NCI-H82 (cell line): Measurements from ENCODE around the gene TPST1.
"Not testable (repeated sequence)": the region's sequence is repeated elsewhere in the genome, so short reads cannot be mapped to it uniquely, and the experiment has no call there.

ENCODE experiments used
- DNase-seq: peaks from one replicate; lab custom pipeline; 2025; lab: John Stamatoyannopoulos, UW

Gene TPST1

DNA sequence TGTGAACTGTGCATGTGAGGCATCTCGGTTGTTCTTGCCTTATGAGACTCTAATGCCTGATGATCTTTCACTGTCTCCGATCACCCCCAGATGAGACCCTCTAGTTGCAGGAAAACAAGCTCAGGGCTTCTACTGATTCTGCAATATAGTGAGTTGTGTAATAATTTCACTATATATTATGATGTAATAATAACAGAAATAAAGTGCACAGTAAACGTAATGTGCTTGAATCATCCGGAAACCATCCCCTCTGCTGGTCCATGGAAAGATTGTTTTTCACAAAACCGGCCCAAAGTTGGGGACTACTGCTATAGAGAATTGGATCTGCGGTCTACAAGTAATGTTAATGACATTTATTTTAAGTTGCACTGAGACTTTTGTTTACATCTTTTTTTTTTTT, 126.7 kb downstream of the TPST1 start:
- no peak for DNase-seq

DNA sequence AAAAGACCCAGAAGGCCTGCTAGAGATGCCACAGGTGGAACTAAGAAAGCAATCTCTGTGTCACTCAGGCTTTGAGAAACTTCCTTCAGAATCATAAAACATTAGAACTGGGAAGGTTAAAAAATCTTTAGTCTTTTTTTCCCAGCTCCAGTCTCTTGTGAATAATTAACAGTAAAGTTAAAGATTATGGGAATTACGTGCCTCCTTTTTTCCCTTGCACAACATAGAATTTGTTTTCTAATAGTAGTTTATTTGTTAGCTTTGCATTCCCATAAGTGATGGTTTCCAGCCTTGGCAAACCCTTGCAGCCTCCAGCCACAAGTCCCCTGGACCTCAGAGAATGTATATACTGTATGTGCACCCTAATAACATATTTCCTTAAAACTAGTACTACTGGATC, 128.3 kb downstream of the TPST1 start:
- DNase-seq = no peak

DNA sequence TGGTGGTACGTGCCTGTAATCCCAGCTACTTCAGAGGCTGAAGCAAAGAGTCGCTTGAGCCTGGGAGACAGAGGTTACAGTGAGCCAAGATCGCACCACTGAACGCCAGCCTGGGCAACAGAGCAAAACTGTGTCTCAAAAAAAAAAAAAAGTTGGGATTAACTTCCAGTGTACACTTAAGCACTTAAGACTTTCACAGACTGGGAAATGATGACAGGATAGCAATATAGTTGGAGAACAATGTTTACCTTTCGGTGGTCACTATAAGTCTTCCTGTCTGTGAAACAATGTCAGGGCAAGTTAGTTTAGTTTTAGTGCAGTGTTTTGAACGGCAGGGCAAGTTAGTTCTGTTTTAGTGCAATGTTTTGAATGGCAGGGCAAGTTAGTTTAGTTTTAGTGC, 130.2 kb downstream of the TPST1 start:
- DNase-seq = no peak

DNA sequence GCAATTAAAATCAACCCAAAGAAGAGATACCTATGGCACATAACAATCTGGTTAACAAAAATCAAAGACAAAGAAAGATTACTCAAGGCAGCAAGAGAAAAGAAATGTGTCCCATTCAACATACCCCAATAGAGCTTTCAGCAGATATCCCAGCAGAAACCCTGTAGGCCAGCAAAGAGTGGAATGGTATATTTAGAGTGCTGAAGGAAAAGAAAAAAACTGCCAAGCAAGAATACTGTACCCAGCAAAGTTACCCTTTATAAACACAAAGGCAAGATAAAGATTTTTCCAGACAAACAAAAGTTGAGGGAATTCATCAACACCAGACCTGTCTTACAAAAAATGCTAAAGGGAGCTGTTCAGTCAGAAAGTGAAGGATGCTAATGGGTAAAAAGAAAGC, 131.6 kb downstream of the TPST1 start:
- no peak for DNase-seq

DNA sequence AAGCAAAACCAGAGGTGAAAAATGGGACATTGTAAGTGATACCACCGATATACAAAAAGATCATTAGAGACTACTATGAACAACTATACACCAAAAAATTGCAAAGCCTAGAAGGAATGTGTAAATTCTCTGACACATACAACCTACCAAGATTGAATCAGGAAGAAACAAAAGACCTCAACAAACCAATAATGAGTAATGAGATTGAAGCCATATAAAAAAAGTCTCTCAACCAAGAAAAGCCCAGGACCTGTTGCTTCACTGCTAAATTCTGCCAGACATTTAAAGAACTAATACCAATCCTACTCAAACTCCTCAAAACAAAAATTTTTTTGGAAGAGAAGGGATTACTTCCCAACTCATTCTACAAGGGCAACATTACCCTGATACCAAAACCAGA, 134.0 kb downstream of the TPST1 start:
- no peak for DNase-seq

DNA sequence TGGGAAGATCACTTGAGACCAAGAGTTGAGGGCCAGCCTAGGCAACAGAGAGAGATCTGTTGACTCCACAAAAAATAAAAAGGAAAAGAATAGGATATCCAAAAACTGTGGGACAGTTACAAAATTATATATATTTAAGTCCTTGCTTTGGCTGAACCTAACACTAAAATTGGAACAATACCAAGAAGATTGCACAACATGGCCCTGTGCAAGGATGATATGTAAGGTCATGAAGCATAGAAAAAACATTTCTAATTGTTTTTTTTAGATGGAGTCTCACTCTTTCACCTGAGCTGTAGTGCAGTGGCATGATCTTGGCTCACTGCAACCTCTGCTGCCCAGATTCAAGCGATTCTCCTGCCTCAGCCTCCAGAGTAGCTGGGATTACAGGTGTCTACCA, 139.0 kb downstream of the TPST1 start:
- DNase-seq = no peak

DNA sequence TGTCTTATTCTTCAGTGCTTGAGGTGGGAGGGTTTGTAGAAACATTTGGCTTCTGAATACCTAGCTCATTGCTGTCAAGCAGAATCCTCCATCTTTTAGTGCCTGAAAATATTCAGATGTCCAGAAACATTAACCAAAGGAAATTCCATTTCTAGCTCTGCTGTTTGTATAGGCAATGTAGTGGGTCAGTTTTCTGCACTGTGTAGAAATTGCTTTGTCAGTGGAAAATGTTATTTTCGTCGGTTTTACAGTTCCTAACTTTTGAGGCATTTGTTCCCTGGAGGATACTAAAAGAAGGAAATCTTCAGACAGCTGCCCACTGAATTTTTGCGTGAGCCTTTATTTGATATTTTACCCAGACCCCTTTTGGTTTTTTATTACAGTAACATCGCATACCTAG, 143.4 kb downstream of the TPST1 start:
- DNase-seq = no peak

DNA sequence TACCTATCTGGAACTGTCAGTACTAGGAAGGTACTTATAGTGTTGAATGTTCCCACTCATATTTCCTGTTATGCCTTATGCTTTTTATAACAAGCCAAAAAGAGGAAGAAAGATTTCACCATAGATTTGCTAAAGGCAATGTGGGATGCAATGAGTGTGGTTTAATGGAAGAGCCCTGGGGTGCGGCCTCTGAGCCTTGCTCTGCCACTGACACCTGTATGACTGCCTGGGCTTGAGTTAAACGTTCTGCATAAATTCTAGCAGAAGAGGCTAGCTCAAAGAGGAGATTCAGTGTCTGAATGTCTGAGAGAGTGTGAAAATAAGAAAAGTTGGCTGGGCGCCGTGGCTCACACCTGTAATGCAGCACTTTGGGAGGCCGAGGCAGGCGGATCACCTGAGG, 143.8 kb downstream of the TPST1 start:
- DNase-seq = no peak

DNA sequence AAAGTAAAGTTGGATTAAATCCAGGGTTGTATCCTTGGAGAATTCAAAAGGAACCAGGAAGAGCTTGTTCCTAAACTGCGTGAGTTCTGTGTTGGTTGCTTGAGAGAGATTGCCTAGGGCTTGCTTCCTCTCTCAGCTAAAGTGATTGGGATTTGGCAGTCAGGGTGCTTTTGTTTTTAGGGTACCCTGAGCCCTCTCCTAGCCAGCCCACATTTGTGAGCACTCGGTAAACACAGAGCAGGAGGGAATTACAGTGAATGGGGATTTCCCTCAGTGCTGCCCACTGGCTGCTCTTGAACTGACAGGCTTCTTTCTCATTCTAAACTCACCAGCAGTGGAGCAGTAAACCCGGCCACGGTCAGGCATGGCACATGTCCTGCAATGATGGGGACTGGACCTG, 146.9 kb downstream of the TPST1 start:
- DNase-seq = peak; percentile 28

DNA sequence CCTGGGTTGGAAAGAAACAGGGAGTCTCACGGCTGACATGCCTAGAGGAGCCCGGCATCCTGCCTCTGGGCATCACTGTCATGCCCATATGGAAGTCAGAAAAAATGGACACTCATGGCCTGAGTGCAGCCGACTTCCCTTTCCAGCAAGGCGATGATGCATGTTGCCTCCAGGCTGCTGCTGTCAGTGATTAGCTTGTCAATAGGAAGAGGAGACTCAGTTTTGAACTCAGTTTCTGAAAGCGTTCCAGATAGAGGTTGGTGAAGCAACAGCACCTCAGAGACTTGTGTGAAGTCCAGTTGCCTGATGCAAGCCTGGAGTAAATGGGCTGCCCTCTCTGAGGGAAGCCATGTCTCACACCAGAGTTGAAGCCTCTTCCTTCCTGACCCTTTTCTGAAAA, 148.4 kb downstream of the TPST1 start:
- DNase-seq = no peak

DNA sequence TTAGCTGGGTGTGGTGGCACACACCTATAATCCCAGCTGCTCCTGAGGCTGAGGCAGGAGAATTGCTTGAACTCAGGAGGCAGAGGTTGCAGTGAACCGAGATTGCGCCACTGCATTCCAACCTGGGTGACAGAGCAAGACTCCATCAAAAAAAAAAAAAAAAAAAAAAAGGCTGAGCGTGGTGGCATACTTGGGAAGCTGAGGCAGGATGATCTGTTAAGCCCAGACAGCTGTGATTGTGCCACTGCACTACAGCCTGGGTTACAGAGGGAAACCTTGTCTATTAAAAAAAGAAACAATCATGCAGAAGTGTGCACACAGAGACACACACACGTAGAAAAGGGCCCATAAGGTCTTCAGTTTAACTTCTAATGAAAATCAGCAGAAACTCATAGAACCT, 150.6 kb downstream of the TPST1 start:
- no peak for DNase-seq

DNA sequence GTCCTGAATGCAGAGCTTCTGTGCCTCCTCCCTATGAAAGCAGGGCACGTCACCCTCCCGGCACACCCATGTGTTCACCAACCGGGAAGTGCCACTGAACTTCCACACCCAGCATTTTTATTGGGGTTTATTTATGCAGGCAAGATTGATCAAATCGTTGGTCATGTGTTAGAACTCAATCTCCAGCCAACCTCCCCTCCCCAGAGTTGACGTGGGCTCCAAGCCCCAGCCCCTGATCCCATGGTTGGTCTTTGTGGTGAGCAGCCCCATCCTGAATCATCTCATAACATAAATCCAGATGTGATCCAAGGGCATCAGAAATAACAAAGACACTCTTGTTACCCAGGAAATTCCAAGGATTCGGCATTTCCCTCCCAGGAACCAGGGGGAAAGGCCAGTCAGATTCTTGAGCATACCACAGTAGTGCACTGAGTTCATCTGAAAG, 151.2 kb downstream of the TPST1 start:
- DNase-seq = no peak

DNA sequence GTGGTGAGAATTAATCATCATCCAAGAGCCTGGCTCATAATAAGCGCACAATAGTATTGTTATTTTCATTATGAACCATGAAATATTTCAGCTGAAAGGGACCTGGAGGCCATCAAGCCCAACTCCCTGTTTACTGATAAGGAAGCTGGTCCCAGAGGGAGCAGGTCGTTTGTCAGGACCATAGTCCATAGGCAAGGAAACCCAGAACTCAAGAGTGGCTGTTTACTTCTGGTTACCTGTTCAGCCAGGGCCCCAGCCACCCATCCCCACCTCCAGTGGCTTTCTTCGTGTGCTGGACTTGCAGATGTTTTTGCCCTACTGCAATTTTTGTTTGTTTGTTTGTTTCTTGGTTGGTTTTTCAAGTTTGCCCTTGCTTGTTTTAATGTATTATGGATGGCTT, 152.0 kb downstream of the TPST1 start:
- DNase-seq = no peak

DNA sequence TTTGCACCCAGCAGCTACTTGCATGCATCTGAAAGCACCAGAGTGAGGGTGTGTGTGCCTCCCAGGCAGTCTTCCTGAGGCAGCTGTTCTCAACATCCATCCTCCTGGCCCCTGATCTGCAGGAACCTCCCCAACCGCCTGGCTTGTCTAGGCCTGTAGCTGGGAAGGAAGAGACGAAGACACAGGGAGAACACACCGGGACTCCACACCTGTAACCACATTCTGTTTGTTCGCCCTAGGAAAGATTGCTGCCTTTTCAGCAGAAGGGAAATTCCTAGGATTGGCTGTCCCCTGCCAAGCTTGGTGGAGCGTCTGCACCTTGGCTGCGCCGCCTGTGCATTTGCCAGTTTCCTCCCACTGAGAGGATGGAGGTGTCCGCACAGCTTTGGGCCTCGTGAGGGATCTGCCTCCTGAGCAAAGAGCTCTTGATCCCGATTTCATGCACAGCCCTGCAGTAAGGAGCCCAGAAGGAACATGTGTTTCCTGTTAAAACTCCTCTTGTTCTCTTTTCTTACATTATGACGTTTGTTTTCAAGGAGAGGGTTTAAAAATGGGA, 154.6 kb downstream of the TPST1 start:
- DNase-seq = no peak

DNA sequence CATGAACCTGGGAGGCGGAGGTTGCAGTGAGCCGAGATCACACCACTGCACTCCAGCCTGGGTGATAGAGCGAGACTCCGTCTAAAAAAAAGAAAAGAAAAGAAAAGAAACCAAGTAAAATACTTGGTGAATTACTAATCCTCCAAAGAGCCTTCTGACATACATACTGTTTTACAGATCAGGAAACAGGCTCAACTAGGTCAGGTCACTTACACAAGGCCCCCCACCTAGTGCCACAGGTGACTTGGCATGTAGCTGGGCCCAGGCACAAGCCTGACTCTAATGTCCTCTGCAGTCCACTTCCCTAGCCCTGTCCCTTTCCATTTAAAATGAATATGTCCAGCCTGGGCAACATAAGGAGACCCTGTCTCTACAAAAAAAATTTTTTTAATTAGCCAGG, 157.0 kb downstream of the TPST1 start:
- no peak for DNase-seq

DNA sequence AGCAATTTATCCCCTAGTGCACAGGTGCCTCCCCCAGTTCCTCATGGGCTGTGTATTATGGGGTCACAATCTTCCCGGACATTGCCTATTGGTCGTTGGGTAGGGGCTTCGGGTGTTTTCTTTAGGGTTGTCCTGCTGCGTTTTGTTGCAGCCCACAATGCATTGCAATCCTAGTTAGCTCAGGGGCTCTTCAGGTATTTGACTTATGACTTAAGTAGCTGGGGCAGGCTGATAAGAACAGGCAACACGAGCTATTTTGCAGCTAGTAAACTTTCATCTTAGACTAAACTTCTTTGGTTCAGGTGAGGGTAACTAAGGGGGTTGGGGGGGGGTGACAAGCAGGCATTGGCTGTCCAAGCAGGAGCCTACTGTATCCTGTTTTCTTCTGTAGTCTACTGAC, 158.5 kb downstream of the TPST1 start:
- DNase-seq = no peak

DNA sequence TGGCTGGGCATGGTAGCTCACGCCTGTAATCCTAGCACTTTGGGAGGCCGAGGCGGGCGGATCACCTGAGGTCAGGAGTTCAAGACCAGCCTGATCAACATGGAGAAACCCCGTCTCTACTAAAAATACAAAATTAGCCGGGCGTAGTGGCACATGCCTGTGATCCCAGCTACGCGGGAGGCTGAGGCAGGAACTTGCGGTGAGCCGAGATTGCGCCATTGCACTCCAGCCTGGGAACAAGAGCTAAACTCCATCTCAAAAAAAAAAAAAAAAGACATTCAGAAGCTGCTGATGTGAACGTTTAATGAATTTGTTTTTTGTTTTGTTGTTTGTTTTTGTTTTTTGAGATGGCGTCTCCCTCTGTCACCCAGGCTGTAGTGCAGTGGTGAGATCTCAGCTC, 159.9 kb downstream of the TPST1 start:
- not testable (repeated sequence) for DNase-seq

DNA sequence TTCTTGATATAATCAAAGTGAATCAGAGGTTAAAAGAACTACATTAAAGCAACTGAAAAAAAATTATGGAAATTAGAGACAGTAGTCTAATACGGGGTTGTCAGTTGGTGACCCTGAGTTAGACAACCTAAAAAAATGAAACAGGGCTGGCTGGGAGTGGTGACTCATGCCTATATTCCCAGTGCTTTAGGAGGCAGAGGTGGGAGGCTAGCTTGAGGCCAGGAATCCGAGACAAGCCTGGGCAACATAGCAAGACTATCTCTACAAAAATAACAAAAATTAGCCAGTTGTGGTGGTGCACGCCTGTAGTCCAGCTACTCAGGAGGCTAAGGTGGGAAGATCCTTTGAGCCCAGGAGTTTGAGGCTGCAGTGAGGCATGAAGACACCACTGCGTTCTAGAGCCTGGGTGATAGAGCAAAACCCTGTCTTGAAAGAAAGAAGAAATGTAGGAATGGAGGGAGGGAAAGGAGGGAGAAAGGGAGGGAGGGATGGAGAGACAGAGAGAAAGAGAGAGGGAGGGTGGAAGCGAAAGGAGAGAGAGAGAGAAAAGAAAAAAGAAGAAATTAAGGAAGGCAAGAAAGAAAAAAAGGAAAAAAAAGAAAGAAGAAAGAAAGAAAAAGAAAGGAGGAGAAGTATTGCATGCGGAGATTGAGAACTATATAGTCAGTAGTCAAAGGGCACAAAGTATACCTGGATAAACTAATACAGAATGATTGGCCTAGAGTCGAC, 166.1 kb downstream of the TPST1 start:
- DNase-seq = no peak

DNA sequence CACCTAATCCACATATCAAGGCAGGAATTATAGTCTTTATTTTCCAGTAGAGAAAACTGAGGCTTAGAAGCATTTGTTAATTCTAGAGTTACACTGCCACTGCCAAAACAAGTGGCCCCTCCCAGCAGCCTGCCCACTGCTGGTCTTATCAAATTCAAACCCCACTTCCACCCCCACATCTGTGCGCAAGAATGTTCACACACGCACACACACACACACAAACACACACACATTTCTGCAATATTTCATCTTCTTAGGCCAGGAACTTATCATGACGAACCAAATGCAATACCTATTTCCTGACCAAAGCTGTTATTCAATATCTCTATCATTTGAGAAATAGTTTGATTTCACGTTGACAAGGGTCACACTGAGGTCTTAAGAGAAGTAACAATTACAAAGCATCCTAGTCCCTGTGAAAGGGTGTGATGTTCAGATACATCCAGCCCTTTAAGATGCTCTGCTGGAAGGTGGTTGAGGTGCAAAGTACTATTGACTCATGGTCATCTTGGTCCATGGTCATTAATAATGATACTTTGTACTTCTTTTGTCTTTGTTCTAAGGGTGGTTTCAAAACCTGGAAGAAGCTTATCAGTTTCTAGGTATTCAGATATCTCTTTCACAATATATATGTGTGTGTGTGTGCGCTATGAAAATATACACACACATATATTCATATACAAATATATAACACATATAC, 169.2 kb downstream of the TPST1 start:
- DNase-seq = not testable (repeated sequence)

DNA sequence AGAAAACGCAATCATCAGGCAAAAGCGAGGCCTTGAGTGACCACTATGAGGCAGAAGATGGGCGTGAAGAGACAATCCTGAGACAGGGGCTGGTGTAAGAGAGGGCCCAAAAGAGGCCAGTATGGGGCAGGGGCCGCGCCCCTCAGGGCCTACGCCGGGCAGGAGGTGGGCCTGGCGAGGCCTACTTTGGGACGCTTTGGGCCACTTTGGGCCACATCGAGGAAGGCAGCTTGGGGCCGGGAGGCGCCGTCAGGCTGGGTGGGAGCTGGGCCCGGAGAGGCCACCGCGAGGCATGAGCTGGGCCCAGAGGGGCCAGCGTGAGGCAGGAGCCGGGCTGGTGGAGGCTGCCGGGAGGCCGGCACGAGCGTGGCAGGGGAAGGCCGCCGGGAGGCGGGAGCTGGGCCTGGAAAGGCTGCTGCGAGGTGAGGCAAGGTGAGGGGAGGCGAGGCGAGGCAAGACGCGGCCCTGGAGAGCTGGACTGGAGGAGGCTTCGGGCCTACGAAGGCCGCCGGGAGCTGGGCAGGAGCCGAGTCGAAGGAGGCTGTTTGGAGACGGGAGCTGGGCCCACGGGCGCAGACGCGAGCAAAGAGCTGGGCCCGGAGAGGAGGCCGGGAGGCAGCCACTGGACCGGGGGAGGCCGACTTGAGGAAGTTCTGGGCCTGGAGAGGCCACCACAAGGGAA, 171.3 kb downstream of the TPST1 start:
- no peak for DNase-seq

DNA sequence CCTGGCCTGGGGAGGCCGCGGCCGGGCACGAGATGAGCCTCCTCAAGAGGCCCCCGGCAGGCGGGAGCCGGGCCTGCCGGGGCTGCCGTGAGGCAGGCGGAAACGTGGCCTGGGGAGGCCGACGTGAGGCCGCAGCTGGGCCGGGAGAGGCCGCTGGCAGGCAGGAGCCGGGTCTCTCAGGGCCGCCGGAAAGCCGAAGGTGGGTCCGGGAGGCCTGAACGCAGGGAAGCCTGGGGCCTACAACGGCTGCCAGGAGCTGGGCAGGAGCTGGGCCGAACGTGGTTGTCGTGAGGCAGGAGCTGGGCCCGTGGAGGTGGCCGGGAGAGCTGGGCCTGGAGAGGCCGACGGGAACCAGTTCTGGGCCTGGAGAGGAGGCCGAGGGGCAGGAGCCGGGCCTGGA, 171.9 kb downstream of the TPST1 start:
- no peak for DNase-seq

DNA sequence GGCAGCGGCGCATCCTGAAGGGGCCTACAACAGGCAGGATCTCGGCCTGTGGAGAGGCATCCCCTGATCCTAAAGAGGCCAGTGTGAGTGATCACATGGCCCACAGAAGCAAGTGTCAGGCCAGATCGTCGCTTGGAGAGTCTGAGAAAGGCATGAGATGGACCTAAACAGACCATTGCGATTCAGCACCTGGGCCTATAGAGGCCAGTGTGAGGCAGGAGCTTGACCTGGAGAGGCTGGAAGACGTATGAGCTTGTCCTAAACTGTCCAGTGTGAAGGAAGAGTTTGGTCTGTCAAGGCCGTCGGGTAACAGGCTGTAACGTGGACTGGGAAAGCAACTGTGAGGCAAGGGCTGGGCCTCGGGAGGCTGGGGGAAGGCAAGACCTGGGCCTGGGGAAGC, 172.6 kb downstream of the TPST1 start:
- DNase-seq = no peak

DNA sequence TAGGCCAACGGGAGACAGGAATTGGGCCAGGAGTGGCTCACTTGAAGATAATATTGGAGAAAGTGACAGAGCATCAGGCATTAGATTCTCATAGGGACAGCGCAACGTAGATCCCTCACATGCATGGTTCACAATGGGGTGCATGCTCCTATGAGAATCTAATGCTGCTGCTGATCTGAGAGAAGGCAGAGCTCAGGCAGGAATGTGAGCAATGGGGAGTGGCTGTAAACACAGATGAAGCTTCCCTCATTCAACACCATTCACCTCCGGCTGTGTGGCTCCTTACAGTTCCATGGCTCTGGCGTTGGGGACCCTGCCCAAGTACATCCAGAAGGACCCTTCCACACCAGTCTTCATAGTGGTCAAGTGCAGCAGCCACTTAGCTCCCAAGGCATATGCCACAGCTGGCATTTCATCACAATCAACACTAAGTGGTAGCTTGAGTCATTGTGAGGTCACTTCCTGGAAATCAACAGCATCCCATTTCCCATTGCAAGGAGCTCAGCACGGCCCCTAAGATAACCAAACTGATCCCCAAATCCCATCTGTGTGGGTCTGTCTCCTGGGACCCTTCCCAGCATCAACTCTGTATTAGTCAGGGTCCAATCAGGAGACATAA, 174.5 kb downstream of the TPST1 start:
- DNase-seq = no peak
